GM15510 (cell line): ENCODE data around the gene PAK4.

Experiments
- POLR2A ChIP-seq: IDR thresholded peaks from 3 replicates; pipeline ENCODE4 v1.6.1; 2011; ENCODE audit warnings: borderline replicate concordance; ENCODE audit not compliant: insufficient read length; ENCODE audit errors: extremely low read depth

Gene PAK4

DNA sequence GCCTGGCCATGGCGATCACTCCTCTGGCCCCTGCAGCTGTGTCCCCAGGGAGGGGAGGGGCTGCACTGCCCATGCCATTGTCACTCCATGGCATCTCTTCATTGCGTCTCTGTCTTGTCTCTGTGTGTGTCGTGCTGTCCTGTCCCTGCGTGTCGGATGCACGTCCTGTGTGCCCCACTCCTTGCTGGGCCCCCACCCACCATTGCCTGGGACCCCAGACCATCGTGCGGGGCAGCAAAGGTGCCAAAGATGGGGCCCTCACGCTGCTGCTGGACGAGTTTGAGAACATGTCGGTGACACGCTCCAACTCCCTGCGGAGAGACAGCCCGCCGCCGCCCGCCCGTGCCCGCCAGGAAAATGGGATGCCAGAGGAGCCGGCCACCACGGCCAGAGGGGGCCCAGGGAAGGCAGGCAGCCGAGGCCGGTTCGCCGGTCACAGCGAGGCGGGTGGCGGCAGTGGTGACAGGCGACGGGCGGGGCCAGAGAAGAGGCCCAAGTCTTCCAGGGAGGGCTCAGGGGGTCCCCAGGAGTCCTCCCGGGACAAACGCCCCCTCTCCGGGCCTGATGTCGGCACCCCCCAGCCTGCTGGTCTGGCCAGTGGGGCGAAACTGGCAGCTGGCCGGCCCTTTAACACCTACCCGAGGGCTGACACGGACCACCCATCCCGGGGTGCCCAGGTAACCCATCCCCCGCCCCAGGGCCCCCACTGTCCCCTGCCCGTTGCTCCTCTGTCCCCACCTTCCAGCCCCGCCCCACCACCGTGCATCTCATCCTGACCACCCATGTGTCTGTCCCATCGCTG lies 47.3 kb downstream of the PAK4 start:
- TF ChIP-seq POLR2A: no peak

DNA sequence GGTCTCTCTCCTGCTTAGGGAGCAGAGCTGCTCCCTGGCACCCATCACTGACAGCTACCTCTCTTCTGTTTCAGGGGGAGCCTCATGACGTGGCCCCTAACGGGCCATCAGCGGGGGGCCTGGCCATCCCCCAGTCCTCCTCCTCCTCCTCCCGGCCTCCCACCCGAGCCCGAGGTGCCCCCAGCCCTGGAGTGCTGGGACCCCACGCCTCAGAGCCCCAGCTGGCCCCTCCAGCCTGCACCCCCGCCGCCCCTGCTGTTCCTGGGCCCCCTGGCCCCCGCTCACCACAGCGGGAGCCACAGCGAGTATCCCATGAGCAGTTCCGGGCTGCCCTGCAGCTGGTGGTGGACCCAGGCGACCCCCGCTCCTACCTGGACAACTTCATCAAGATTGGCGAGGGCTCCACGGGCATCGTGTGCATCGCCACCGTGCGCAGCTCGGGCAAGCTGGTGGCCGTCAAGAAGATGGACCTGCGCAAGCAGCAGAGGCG lies 48.0 kb downstream of the PAK4 start:
- no peak for TF ChIP-seq POLR2A

DNA sequence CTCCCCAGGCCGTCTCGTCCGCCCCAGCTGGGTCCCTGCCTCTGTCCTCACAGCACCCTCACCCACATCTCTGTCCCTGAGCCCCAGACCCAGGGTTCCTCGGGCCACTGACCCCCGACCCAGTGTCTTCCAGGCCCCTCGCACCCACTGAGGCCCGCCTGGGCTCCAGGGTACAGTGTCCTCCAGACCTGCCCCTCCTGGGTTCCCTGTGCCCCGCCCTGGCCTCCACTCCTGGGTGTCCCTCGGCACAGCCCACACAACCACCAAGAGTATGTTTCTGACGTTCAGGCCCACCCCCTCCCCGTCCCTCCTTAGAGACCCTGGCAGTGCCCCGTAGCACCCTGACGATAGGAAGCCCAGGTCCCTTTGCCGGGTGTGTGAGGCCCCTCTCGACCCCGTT lies 48.6 kb downstream of the PAK4 start:
- TF ChIP-seq POLR2A: no peak

DNA sequence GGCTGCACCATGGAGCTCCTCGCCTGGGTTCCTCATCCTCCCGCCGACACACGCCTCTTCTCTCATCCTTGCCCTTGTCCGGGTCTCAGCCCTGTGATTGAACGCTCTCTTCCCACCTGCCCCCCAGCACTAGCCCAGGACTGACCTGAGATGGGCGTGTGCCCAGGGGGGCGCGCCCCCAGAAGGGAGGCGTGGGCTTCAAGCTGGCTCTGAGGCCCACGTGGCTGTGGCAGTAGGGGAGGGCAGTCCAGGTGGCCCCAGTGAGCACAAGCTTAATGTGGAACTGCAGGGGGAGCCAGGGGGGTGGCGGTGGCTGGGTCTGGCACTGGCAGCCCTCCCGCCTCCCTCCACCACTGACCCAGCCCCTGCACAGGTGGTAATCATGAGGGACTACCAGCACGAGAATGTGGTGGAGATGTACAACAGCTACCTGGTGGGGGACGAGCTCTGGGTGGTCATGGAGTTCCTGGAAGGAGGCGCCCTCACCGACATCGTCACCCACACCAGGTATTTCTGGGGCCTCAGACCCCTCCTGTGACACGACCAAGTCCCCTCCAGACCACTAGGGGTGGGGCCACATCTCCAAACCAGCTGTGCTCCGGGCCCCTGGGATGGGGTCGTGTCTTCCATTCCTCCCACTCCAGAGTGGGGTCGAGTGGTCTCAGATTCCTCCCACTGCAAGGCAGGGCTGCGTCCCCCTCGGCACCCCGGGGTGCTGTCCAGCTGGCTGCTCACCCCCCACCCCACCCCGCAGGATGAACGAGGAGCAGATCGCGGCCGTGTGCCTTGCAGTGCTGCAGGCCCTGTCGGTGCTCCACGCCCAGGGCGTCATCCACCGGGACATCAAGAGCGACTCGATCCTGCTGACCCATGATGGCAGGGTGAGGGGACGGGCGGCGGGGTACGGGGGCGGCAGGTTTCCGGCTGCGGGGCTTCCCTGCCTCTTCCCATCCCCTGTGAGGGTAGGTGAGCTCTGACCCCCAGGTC lies 49.3 kb downstream of the PAK4 start:
- no peak for TF ChIP-seq POLR2A

DNA sequence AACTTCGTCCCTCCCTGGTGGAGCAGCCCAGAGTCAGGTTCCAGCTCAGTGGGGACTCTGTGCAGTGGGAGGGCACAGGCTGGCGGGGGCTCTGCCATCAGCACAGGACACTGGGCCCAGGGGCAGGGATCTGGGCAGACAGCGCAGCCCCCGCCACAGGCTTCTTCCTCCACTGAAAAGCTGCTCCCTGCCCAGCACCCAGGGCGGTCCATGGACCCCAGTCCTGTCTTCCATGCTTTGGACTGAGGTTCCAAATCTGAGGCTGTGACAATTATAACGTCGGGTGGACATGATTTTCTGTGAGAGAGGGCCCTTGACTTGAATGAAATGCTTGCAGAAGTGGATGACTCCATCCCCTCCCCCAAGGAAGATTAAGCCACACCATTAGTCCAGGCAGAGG lies 50.0 kb downstream of the PAK4 start:
- no peak for TF ChIP-seq POLR2A

DNA sequence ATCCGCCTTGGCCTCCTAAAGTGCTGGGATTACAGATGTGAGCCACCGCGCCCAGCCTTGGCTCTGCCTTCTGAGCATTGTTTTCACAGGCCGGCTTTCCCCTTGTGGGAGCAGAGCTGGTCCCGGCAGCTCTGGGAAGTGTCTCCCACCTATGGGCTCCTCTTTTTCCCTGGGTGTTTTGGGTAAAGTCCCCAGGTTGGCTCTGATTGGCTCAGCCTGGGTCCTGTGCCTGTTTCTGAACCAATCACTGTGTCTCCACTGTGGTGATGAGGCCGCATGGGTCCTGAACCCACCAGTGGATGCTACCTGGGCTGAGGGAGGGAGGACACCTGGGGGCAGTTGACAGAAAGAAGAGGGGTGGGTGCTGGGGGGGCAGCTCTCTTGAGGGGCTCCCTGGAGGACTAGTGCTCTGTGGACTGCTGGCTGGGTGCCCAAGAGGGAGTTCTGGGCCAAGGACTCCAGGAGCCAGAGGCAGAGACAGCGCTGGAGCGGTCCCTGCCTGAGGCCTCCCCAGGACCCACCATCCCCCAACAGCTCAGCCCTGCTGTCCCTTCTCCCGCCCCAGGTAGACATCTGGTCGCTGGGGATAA lies 51.6 kb downstream of the PAK4 start:
- TF ChIP-seq POLR2A: no peak

DNA sequence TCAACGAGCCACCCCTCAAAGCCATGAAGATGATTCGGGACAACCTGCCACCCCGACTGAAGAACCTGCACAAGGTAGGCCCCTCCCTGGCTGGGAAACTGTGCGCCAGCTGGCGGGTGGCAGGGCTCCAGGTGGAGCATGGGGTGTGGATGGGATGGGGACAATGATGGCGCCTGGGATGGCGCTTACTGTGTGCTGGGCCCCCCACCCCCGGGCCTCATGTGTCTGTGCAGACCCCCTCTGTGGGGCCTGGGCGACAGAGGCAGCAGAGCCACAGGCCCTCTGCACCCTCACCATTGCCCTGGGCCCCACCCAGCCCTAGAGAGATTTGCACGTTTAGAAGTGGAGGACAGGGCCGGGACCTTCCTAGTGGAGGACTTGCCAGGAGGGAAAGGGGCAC lies 52.1 kb downstream of the PAK4 start:
- no peak for TF ChIP-seq POLR2A

DNA sequence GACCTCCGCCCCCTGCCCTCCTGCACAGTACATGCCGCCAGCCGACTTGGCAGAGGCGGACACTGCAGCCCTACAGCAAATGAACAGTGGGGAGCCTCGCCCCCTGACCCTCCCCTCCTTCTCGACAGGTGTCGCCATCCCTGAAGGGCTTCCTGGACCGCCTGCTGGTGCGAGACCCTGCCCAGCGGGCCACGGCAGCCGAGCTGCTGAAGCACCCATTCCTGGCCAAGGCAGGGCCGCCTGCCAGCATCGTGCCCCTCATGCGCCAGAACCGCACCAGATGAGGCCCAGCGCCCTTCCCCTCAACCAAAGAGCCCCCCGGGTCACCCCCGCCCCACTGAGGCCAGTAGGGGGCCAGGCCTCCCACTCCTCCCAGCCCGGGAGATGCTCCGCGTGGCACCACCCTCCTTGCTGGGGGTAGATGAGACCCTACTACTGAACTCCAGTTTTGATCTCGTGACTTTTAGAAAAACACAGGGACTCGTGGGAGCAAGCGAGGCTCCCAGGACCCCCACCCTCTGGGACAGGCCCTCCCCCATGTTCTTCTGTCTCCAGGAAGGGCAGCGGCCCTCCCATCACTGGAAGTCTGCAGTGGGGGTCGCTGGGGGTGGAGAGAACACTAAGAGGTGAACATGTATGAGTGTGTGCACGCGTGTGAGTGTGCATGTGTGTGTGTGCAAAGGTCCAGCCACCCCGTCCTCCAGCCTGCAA lies 52.9 kb downstream of the PAK4 start:
- TF ChIP-seq POLR2A: no peak

DNA sequence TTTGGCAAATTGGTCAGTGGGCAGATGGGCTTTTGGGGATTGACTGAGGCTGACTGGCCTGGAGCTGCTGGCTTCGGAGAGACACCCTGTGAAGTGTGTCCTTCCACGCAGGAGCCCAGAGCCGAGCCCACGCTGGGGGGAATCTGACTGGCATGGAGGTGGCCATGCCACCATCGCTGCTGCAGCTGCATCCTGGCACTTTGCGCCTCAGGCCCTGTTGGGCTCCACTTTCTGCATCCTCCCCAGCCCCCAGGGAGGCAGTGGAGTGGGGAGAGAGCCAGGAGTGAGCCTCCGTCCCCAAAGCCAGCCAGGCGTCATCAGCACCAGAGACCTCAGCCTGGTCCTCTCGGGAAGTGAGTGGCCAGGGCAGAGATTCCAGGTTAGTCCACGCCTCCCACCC lies 54.2 kb downstream of the PAK4 start:
- TF ChIP-seq POLR2A: no peak

DNA sequence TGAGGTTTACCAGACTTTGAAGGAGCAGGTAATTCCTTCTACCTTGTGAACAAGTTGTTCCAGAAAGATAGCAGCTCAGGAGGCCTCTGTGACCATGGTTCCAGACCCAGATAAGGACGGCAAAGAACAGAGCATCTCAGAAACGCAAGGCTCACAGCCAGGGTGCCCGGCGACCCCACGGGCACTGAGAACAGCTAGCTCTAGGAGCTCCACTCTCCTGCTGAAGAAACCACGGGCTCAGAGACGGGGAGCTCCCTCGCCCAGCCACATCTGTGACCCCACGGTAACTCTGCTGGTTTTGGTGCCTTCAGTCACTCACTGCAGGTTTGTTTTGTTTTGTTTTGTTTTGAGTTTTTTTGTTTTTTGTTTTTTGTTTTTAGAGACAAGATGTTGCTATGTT lies 55.2 kb downstream of the PAK4 start:
- no peak for TF ChIP-seq POLR2A

DNA sequence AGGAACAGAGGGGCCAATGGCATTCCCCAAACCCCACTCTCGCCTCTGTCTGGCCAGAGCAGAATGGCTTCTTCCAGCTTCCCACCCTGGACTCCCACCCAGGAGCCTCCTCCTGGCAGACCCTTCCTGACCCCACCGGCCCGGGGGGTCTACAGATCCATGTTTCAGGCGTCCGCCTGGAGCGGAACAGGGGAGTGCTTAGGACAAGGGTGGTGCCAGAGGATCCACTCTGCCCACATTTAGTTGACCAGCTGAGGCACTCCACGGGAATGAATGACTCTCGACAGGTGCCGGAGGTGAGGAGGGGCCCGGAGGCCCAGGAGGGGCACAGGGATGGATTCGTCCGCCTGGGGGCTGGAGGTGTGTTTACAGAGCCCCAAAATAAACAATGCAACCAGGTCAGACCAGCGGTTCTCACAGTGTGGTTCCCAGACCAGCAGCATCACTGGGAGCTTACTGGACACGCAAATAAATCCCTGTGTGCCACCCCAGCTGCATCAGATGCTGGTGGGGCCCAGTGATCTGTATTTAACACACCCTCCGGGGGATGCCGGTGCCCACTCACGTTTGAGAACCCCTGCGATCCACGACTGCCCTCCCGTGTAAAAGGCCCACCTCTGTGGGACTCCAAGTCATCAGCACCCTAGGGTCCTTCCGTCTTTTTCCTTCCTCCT lies 56.1 kb downstream of the PAK4 start:
- no peak for TF ChIP-seq POLR2A

DNA sequence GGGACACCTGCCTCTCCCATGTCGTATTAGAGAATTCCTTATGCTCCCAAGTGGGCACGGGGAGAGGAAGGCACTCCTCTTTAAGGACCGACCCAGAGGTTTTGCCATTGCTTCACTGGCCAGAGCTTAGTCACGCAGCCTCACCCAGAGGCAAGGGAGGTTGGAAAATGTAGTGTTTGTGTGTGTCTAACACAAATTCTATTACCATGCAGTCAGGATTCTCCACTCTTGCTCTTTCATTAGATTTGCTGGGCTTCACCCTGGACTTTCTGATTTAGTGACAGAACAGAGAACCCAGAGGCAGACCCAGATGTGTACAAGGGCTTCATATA lies 56.6 kb downstream of the PAK4 start:
- TF ChIP-seq POLR2A: no peak

DNA sequence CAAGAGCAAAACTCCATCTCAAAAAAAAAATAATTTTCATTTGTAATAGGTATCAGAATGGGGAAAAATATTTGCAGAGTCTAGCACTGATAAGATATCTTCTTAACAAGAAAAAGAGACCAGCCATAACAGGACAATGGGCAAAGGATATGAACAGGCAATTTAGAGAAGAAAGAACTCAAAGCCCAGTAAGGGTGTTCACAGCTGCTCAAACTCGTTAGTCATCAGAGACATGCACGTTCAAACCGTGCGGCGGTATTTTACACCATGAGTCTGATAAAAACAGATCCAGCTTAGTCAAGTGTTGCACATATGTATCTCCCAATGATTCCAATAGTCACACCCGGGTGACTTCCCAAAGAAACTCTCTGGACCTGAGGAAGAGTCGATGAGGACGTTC lies 57.5 kb downstream of the PAK4 start:
- TF ChIP-seq POLR2A: no peak

DNA sequence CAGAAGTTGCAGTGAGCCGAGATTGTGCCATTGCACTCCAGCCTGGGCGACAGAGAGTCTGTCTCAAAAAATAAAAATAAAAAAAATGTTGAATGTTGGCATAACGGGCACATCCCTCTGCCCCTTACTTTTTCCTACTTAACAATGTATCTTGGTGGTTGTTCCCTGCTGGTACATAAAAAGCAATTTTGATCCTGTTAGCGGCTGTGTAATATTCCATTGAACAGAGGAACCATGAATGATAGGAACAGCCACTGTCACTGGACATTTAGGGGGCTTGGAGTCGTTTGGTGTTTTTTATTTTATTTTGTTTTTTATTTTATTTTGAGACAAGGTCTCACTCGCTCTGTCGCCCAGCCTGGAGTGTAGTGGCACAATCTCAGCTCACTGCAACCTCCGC lies 60.8 kb downstream of the PAK4 start:
- TF ChIP-seq POLR2A: no peak

DNA sequence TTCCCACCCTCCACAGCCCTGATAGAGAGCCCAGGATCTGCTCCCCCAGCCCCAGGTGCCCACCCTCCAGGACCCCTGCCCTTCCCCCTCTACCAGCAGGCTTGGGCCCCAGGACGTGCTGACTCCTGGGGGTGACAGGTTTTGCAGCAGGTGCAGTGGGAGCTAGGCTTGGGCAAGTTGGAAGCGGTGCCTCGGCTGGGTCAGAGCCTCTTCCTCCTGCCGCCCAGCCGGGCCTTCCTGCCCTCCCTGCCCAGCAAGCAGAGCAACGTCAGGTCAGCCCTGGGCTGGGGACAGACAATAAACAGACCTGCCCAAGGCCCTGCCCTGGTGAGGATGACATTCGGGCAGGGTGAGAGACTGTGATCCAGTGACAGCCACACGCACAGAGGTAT lies 62.0 kb downstream of the PAK4 start:
- TF ChIP-seq POLR2A: no peak

DNA sequence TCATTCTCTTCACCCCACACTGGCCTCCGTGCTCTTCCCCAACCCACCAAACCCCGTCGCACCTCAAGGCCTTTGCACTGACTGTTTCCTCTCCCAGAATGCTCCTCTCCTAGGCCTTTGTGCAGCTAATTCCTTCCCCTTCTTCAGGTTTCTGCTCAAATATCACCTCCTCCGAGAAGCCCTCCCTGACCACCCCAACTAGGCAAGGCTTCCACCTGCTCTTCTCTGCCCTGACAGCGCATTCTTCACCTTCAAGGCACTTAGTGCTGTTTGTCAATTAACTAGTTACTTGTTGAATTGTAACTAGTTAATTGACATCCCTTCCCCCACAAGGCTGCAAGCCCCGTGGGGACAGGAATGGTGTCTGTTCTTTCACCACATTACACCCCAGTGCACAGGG lies 63.4 kb downstream of the PAK4 start:
- TF ChIP-seq POLR2A: no peak
